Measurements from ENCODE around the gene PMPCA.

- no peak for TF ChIP-seq CTCF (conservative IDR thresholded peaks at IDR 0.05 in 1 of 2, IDR thresholded peaks at IDR 0.05 in 1 of 2; ENCODE audit: low read depth in 1 of 2, low read length in 2 of 2)
- TF ChIP-seq EZH2 (IDR thresholded peaks at IDR 0.05; ENCODE audit: low read length, missing control alignments): no peak
These were observed at the start of gene PMPCA, which contains the start of gene ENTR1 for GRCh38 chr9:136410500-136411287.
